Erythroblast (primary cell): Measurements from ENCODE around the gene GUK1.
"Not testable (repeated sequence)": the region's sequence is repeated elsewhere in the genome, so short reads cannot be mapped to it uniquely, and the experiment has no call there.

Experiments used
- GATA1 ChIP-seq: IDR thresholded peaks from 2 replicates; pipeline ENCODE4 v1.6.1; 2011; ENCODE audit warnings: low read depth, mild to moderate bottlenecking, control low read depth, low read length, moderate library complexity
- POLR2A ChIP-seq: IDR thresholded peaks from 2 replicates; pipeline ENCODE4 v1.6.1; 2011; ENCODE audit warnings: mild to moderate bottlenecking, low read length

- not testable (repeated sequence) for TF ChIP-seq POLR2A, GATA1
Observed at GRCh38 chr1:228173528-228174481, 33.7 kb downstream of the GUK1 start.
